ENCODE measurements around the gene HAUS5. TPM values are rescaled to one million over a fixed set of nuclear protein-coding genes. Genes with fewer than 3 reads are reported as not detected.

The HAUS5 gene
- total RNA-seq, 1 donor from 2014 or later: 12.4 TPM

- Histone ChIP-seq H3K79me2 (ENCODE audit: low read depth) (no peaks in the 10 kb centered on the region), H2AFZ (replicated peaks) (no peak overlapping the region), H3K4me3 (no peak overlapping the region), H3F3A (ENCODE audit: low read depth) (peaks cover 11% of the 10 kb centered on the region), H4K20me1 (ENCODE audit: low read depth) (no peaks in the 10 kb centered on the region), H3K4me2 (no peak overlapping the region), H3K36me3 (no peaks in the 10 kb centered on the region), H3K27ac (no peak overlapping the region), H3K4me1 (no peaks in the 10 kb centered on the region), H3K9ac (no peak overlapping the region), H3K9me3 (ENCODE audit: low read depth) (no peaks in the 10 kb centered on the region), H3K27me3 (peaks cover 44% of the 10 kb centered on the region)
- no peaks in the 10 kb centered on the region for H3K36me3 Mint-ChIP-seq
- H3K9me3 Mint-ChIP-seq: no peaks in the 10 kb centered on the region
- peaks cover 32% of the 10 kb centered on the region for H3K27me3 Mint-ChIP-seq (ENCODE audit: insufficient read depth, low read depth)
- DNase-seq (ENCODE audit: low spot score): no peak
- peak overlapping the region; percentile 2 for H3K4me3 Mint-ChIP-seq
- H3K27ac Mint-ChIP-seq: no peak overlapping the region
- TF ChIP-seq, protein P1, sequence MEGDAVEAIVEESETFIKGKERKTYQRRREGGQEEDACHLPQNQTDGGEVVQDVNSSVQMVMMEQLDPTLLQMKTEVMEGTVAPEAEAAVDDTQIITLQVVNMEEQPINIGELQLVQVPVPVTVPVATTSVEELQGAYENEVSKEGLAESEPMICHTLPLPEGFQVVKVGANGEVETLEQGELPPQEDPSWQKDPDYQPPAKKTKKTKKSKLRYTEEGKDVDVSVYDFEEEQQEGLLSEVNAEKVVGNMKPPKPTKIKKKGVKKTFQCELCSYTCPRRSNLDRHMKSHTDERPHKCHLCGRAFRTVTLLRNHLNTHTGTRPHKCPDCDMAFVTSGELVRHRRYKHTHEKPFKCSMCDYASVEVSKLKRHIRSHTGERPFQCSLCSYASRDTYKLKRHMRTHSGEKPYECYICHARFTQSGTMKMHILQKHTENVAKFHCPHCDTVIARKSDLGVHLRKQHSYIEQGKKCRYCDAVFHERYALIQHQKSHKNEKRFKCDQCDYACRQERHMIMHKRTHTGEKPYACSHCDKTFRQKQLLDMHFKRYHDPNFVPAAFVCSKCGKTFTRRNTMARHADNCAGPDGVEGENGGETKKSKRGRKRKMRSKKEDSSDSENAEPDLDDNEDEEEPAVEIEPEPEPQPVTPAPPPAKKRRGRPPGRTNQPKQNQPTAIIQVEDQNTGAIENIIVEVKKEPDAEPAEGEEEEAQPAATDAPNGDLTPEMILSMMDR (IDR thresholded peaks at IDR 0.05): no peak
- no peak for TF ChIP-seq EZH2 (IDR thresholded peaks at IDR 0.05)
- TF ChIP-seq EZH2phosphoT487 (IDR thresholded peaks at IDR 0.05): no peak
- peaks cover 2% of the 10 kb centered on the region for H3K4me1 Mint-ChIP-seq
Measured at GRCh38 chr19:35671818-35672217, 59.3 kb downstream of the HAUS5 start.

- H3K27me3 ChIP-seq: peaks cover 44% of the 10 kb centered on the region
- TF ChIP-seq, protein P1 (IDR thresholded peaks at IDR 0.05): no peak
- TF ChIP-seq EZH2phosphoT487 (IDR thresholded peaks at IDR 0.05) (no peak), EZH2 (IDR thresholded peaks at IDR 0.05) (no peak)
- H3K79me2 ChIP-seq (ENCODE audit: low read depth): no peaks in the 10 kb centered on the region
- peak overlapping the region; percentile 71 for H3K4me3 ChIP-seq
- no peak overlapping the region for H3K27ac Mint-ChIP-seq
- no peaks in the 10 kb centered on the region for H3K9me3 ChIP-seq (ENCODE audit: low read depth)
- no peak overlapping the region for H3K9ac ChIP-seq
- H3K36me3 ChIP-seq: no peaks in the 10 kb centered on the region
- no peaks in the 10 kb centered on the region for H3K4me1 ChIP-seq
- H3K36me3 Mint-ChIP-seq: no peaks in the 10 kb centered on the region
- H3K9me3 Mint-ChIP-seq: no peaks in the 10 kb centered on the region
- H3F3A ChIP-seq (ENCODE audit: low read depth): peaks cover 11% of the 10 kb centered on the region
- peaks cover 32% of the 10 kb centered on the region for H3K27me3 Mint-ChIP-seq (ENCODE audit: insufficient read depth, low read depth)
- peak; percentile 66 for DNase-seq (ENCODE audit: low spot score)
- no peak overlapping the region for H3K27ac ChIP-seq
- H3K4me2 ChIP-seq: peak overlapping the region; percentile 94
- peaks cover 2% of the 10 kb centered on the region for H3K4me1 Mint-ChIP-seq
- H3K4me3 Mint-ChIP-seq: peak overlapping the region; percentile 79
- no peaks in the 10 kb centered on the region for H4K20me1 ChIP-seq (ENCODE audit: low read depth)
- peak overlapping the region; percentile 100 for H2AFZ ChIP-seq (replicated peaks)
Measured at GRCh38 chr19:35673121-35673804, 60.7 kb downstream of the HAUS5 start.

Other genes starting within 250 kb of the HAUS5 start
- not detected in 2 replicates for gene GPR42, start 241.7 kb upstream of the HAUS5 start, total RNA-seq (ENCODE audit: low replicate concordance)
- gene FFAR2, start 164.5 kb upstream of the HAUS5 start, total RNA-seq (ENCODE audit: low replicate concordance): not detected in 2 replicates
- gene KRTDAP, start 122.3 kb upstream of the HAUS5 start, total RNA-seq (ENCODE audit: low replicate concordance): not detected in 2 replicates
- gene DMKN, start 99.1 kb upstream of the HAUS5 start, total RNA-seq (ENCODE audit: low replicate concordance): 175 and 208 TPM in 2 replicates
- gene SBSN, start 84.4 kb upstream of the HAUS5 start, total RNA-seq (ENCODE audit: low replicate concordance): not detected in 2 replicates
- not detected in 2 replicates for gene GAPDHS, start 79.3 kb upstream of the HAUS5 start, total RNA-seq (ENCODE audit: low replicate concordance)
- 57.8 and 81.7 TPM in 2 replicates for gene TMEM147, start 67.1 kb upstream of the HAUS5 start, total RNA-seq (ENCODE audit: low replicate concordance)
- 0.12 TPM in 1 of 2 replicates, not detected in the other for gene ATP4A, start 49.1 kb upstream of the HAUS5 start, total RNA-seq (ENCODE audit: low replicate concordance)
- gene PMIS2, start 26.6 kb upstream of the HAUS5 start, total RNA-seq (ENCODE audit: low replicate concordance): 0.34 TPM in 1 of 2 replicates, not detected in the other
- gene RBM42, start 16.3 kb downstream of the HAUS5 start, total RNA-seq (ENCODE audit: low replicate concordance): 20.1 and 53.7 TPM in 2 replicates
- 0.71 TPM in 1 of 2 replicates, not detected in the other for gene ETV2, start 29.0 kb downstream of the HAUS5 start, total RNA-seq (ENCODE audit: low replicate concordance)
- gene COX6B1, start 35.6 kb downstream of the HAUS5 start, total RNA-seq (ENCODE audit: low replicate concordance): 403 and 511 TPM in 2 replicates
- gene UPK1A, start 53.8 kb downstream of the HAUS5 start, total RNA-seq (ENCODE audit: low replicate concordance): 1.3 TPM in 1 of 2 replicates, not detected in the other
- gene ZBTB32, start 91.8 kb downstream of the HAUS5 start, total RNA-seq (ENCODE audit: low replicate concordance): not detected in 2 replicates
- 12.6 and 16.0 TPM in 2 replicates for gene KMT2B, start 105.3 kb downstream of the HAUS5 start, total RNA-seq (ENCODE audit: low replicate concordance)
- 5.0 and 9.2 TPM in 2 replicates for gene IGFLR1, start 129.7 kb downstream of the HAUS5 start, total RNA-seq (ENCODE audit: low replicate concordance)
- gene U2AF1L4, start 132.7 kb downstream of the HAUS5 start, total RNA-seq (ENCODE audit: low replicate concordance): 17.2 and 27.9 TPM in 2 replicates
- 10.9 and 29.6 TPM in 2 replicates for gene PSENEN, start 132.9 kb downstream of the HAUS5 start, total RNA-seq (ENCODE audit: low replicate concordance)
- 11.4 and 12.4 TPM in 2 replicates for gene LIN37, start 135.8 kb downstream of the HAUS5 start, total RNA-seq (ENCODE audit: low replicate concordance)
- gene HSPB6, start 144.3 kb downstream of the HAUS5 start, total RNA-seq (ENCODE audit: low replicate concordance): not detected in 2 replicates
- gene PROSER3, start 145.4 kb downstream of the HAUS5 start, total RNA-seq (ENCODE audit: low replicate concordance): 7.1 and 13.4 TPM in 2 replicates
- gene ARHGAP33, start 162.8 kb downstream of the HAUS5 start, total RNA-seq (ENCODE audit: low replicate concordance): 6.5 and 15.1 TPM in 2 replicates
- not detected in 2 replicates for gene PRODH2, start 200.1 kb downstream of the HAUS5 start, total RNA-seq (ENCODE audit: low replicate concordance)
- 0.40 and 0.62 TPM in 2 replicates for gene NPHS1, start 239.8 kb downstream of the HAUS5 start, total RNA-seq (ENCODE audit: low replicate concordance)
- gene KIRREL2, start 244.2 kb downstream of the HAUS5 start, total RNA-seq (ENCODE audit: low replicate concordance): 2.4 and 5.5 TPM in 2 replicates